Cardiac muscle cell (in vitro differentiated cells and primary cell): Measurements from ENCODE around the gene FBXW8. TPM values are rescaled to one million over a fixed set of nuclear protein-coding genes. Genes with fewer than 3 reads are reported as not detected.

Experiments used
- DNase-seq, 2 donors: peaks; one replicate each; pipeline versions ENCODE4 v3.0.0 to v3.0.0-alpha.2; 2010 to 2017; ENCODE audit warnings: low read depth in 1 of 2, low spot score in 1 of 2
- H3K27ac ChIP-seq: fragments of 200-600 bp; sonication (generic); 2 replicates; pipeline ENCODE4 v1.5.1; 2016
- H3K27me3 ChIP-seq: fragments of 200-600 bp; sonication (generic); 2 replicates; pipeline ENCODE4 v1.6.0; 2016; ENCODE audit warnings: control low read depth
- H3K36me3 ChIP-seq: fragments of 200-600 bp; sonication (generic); 2 replicates; pipeline ENCODE4 v1.5.1; 2016; ENCODE audit warnings: control low read depth
- H3K4me1 ChIP-seq: fragments of 200-600 bp; sonication (generic); 2 replicates; pipeline ENCODE4 v1.8.1; 2017; ENCODE audit warnings: low read depth, mild to moderate bottlenecking, mixed run types
- H3K4me3 ChIP-seq: fragments of 200-600 bp; sonication (generic); 2 replicates; pipeline ENCODE4 v1.5.1; 2016; ENCODE audit warnings: mild to moderate bottlenecking
- H3K9me3 ChIP-seq: fragments of 200-600 bp; sonication (generic); 2 replicates; pipeline ENCODE4 v1.5.1; 2017; ENCODE audit warnings: low read depth, mild to moderate bottlenecking, control low read depth
- CTCF ChIP-seq: IDR thresholded peaks from 2 replicates; pipeline ENCODE4 v1.5.1; 2012; ENCODE audit warnings: low read depth, mild to moderate bottlenecking, low read length
- polyA plus RNA-seq: library from polyadenylated mRNA; unstranded; fragments of >200 nt; fragmentation: Nextera tagmentation; extraction: Ambion mirVana; gene quantifications from 2 replicates; pipeline ENCODE4 v1.2.1, GENCODE V29; 2016
- total RNA-seq: library from RNA; depleted of rRNA; stranded (reverse); fragments of >200 nt; gene quantifications from 2 replicates; pipeline ENCODE4 v1.2.3, GENCODE V29; 2016

The FBXW8 gene
- total and polyA plus RNA-seq, 2 experiments from 2014 or later, result 15.3 to 25.7 TPM

GRCh38 chr12:117036547-117036946 is 125.8 kb downstream of the FBXW8 start:
- Histone ChIP-seq H3K4me1 (peaks cover 35% of the 10 kb centered on the region), H3K36me3 (no peaks in the 10 kb centered on the region), H3K9me3 (no peaks in the 10 kb centered on the region), H3K27ac (no peak overlapping the region), H3K27me3 (no peaks in the 10 kb centered on the region), H3K4me3 (no peak overlapping the region)
- no peak for DNase-seq
- no peak for TF ChIP-seq CTCF

DNA sequence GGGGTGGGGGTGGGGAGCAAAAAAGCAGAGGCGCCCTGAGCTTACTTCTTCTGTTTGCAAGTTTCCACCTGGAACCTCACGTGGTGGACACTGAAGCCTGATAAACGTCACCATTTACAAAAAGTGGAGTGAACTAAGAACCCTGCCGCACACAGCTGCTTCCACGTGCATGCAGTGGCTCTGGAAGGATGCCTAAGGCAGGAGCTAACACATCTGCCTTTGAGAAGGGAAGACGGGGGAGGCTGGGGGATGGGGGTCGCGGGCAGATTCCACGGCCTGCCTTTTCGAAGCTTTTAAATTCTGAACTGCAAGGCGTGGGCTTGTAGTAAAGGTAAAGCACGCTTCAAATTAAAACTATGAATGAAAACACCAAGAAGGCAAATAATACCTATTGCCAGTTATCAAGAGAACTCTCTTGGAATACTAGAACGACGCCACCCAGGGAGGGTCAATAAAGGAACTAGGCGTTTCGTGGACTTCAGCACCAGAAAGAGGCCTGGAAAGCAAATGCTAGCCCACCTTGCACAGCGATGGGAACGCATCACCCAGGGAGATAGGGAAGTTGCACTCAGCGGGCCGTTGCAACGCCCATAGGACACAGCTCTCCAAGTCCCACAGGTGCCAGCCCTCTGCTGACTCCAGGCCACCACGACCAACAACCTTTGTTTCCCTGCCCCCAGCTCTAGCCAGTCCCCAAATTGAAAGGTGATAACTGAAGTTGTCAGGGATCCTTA is 126.7 kb downstream of the FBXW8 start:
- no peaks in the 10 kb centered on the region for H3K9me3 ChIP-seq
- H3K27me3 ChIP-seq, result no peaks in the 10 kb centered on the region
- no peaks in the 10 kb centered on the region for H3K36me3 ChIP-seq
- peaks cover 44% of the 10 kb centered on the region for H3K4me1 ChIP-seq
- no peak for DNase-seq
- TF ChIP-seq CTCF, result no peak
- H3K27ac ChIP-seq, result no peak overlapping the region
- no peak overlapping the region for H3K4me3 ChIP-seq

DNA sequence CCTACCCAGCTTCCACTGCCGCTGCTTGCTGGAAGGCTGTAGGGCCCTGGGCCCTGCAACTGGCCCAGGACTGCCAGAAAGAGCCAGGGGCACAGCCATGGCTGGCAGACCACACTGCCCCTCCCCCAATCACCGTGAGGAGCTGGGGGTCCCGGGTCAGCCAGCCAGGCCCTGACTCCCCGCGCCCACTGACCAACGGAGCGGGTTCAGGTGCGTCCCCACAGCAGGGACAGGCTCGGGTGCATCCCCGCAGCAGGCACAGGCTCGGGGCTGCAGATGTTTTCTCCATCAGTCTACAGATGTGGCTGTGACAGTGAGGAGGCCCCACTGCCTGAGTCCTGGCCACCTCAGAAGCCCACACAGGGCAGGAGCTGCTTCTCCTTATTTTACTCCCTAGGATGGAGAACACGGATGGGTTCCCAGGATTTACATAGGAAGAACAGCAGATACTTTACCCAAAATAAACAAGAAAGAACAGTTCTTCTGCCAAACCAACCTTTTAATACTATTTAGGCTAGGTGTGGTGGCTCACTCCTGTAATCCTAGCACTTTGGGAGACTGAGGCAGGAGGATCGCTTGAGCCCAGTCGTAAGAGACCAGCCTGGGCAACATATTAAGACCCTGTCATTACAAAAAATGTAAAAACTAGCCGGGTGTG is 127.4 kb downstream of the FBXW8 start:
- no peak for DNase-seq
- H3K36me3 ChIP-seq, result no peaks in the 10 kb centered on the region
- peaks cover 45% of the 10 kb centered on the region for H3K4me1 ChIP-seq

GRCh38 chr12:117038919-117039318 is 128.2 kb downstream of the FBXW8 start:
- no peak for DNase-seq
- peaks cover 38% of the 10 kb centered on the region for H3K4me1 ChIP-seq
- H3K27ac ChIP-seq, result no peak overlapping the region
- TF ChIP-seq CTCF, result no peak
- H3K36me3 ChIP-seq, result no peaks in the 10 kb centered on the region
- no peaks in the 10 kb centered on the region for H3K9me3 ChIP-seq
- H3K4me3 ChIP-seq, result no peak overlapping the region
- no peaks in the 10 kb centered on the region for H3K27me3 ChIP-seq

More for the DNA sequence above, 127.4 kb downstream of the FBXW8 start:
- no peaks in the 10 kb centered on the region for H3K9me3 ChIP-seq
- no peaks in the 10 kb centered on the region for H3K27me3 ChIP-seq
- no peak overlapping the region for H3K27ac ChIP-seq
- no peak for TF ChIP-seq CTCF
- H3K4me3 ChIP-seq, result no peak overlapping the region

- H3K4me1 ChIP-seq, result peaks cover 29% of the 10 kb centered on the region
- no peaks in the 10 kb centered on the region for H3K9me3 ChIP-seq
- TF ChIP-seq CTCF, result no peak
- no peaks in the 10 kb centered on the region for H3K36me3 ChIP-seq
- no peak overlapping the region for H3K4me3 ChIP-seq
- no peak overlapping the region for H3K27ac ChIP-seq
- H3K27me3 ChIP-seq, result no peaks in the 10 kb centered on the region
- no peak for DNase-seq
These were observed 129.2 kb downstream of the FBXW8 start for GRCh38 chr12:117039891-117040309.
